Natural killer cell (primary cell): Measurements from ENCODE around the gene TMEM266. TPM values are rescaled to one million over a fixed set of nuclear protein-coding genes. Genes with fewer than 3 reads are reported as not detected.

Source experiments
- ATAC-seq, 3 donors: fragments of 150-1000 bp in 2 of 3; fragments of 200-7000 bp in 1 of 3; cut with Tn5 transposase; 1 replicate in 1 of 3; 2 replicates in 2 of 3; pipeline ENCODE4 v1.10.0; 2021; ENCODE audit warnings: mild to moderate bottlenecking in 2 of 3, moderate library complexity in 2 of 3
- DNase-seq, 2 donors: peaks; one replicate each; pipeline versions ENCODE4 v3.0.0 to v3.0.0-alpha.2; 2013 to 2021; ENCODE audit warnings: mixed read lengths in 1 of 2
- H3K27ac ChIP-seq: one replicate; pipeline ENCODE4 v1.5.1; 2013; ENCODE audit warnings: mild to moderate bottlenecking, low read length
- H3K27me3 ChIP-seq: one replicate; pipeline ENCODE4 v1.6.1; 2013; ENCODE audit warnings: low read length; ENCODE audit not compliant: control insufficient read depth, insufficient read depth
- H3K36me3 ChIP-seq: one replicate; pipeline ENCODE4 v1.6.1; 2013; ENCODE audit warnings: low read length; ENCODE audit not compliant: control insufficient read depth, insufficient read depth
- H3K4me1 ChIP-seq: one replicate; pipeline ENCODE4 v1.6.1; 2013; ENCODE audit warnings: low read length; ENCODE audit not compliant: control insufficient read depth, insufficient read depth
- H3K4me3 ChIP-seq: one replicate; pipeline ENCODE4 v1.5.1; 2013; ENCODE audit warnings: low read length
- H3K9me3 ChIP-seq: one replicate; pipeline ENCODE4 v1.6.1; 2013; ENCODE audit warnings: low read length; ENCODE audit not compliant: control insufficient read depth, insufficient read depth
- H3K27ac Mint-ChIP-seq, 2 donors: one replicate each; pipeline ENCODE4 v1.8.0; 2022; ENCODE audit warnings: mild to moderate bottlenecking in 2 of 2, mixed read lengths in 2 of 2, moderate library complexity in 1 of 2
- H3K27me3 Mint-ChIP-seq, 2 donors: one replicate each; pipeline ENCODE4 v1.8.0; 2022; ENCODE audit warnings: low read depth in 2 of 2, mixed read lengths in 2 of 2
- H3K36me3 Mint-ChIP-seq: one replicate; pipeline ENCODE4 v1.8.0; 2022; ENCODE audit warnings: mixed read lengths
- H3K4me1 Mint-ChIP-seq, 2 donors: one replicate each; pipeline ENCODE4 v1.8.0; 2022; ENCODE audit warnings: mixed read lengths in 2 of 2
- H3K4me3 Mint-ChIP-seq: one replicate; pipeline ENCODE4 v1.8.0; 2022; ENCODE audit warnings: mild to moderate bottlenecking, moderate library complexity, mixed read lengths
- H3K9me3 Mint-ChIP-seq, 2 donors: one replicate each; pipeline ENCODE4 v1.8.0; 2022; ENCODE audit warnings: mixed read lengths in 2 of 2
- WGBS: methylation state at CpG from one replicate; pipeline ENCODE4 v1.1.7; 2013; ENCODE audit warnings: missing lambda C conversion rate; ENCODE audit not compliant: insufficient coverage; 5-methylcytosine and 5-hydroxymethylcytosine counted together
- intact Hi-C: fragments of 100-400 bp; cut with micrococcal nuclease; formaldehyde crosslinking; loops from one replicate; pipeline ENCODE4 v1.14.2; 2022
- total RNA-seq, 4 donors: library from RNA; stranded (reverse); fragments of 120-200 nt in 1 of 4; gene quantifications; one replicate each; pipeline versions ENCODE4 v1.2.3 to v1.2.4, GENCODE V29; 2013 to 2022
- TF ChIP-seq, protein P1 (sequence below): fragments of 200-600 bp; IDR thresholded peaks from one replicate; pipeline ENCODE4 v1.8.0; 2022; ENCODE audit warnings: antibody characterized with exemption

TMEM266 gene
- total RNA-seq, 3 donors from 2014 or later (not counting 1 experiment from before 2014, with no cell fraction given): not detected

GRCh38 chr15:76161153-76162035 is 101.6 kb downstream of the TMEM266 start:
- 87% methylated on average over 20 of the region's 20 CpGs for WGBS
- ATAC-seq: no peak
- Histone ChIP-seq H3K36me3 (no peaks in the 10 kb centered on the region), H3K27me3 (no peaks in the 10 kb centered on the region), H3K9me3 (no peaks in the 10 kb centered on the region), H3K27ac (no peak overlapping the region), H3K4me1 (no peaks in the 10 kb centered on the region), H3K4me3 (no peak overlapping the region)
- H3K9me3 Mint-ChIP-seq: no peaks in the 10 kb centered on the region
- TF ChIP-seq, protein P1, sequence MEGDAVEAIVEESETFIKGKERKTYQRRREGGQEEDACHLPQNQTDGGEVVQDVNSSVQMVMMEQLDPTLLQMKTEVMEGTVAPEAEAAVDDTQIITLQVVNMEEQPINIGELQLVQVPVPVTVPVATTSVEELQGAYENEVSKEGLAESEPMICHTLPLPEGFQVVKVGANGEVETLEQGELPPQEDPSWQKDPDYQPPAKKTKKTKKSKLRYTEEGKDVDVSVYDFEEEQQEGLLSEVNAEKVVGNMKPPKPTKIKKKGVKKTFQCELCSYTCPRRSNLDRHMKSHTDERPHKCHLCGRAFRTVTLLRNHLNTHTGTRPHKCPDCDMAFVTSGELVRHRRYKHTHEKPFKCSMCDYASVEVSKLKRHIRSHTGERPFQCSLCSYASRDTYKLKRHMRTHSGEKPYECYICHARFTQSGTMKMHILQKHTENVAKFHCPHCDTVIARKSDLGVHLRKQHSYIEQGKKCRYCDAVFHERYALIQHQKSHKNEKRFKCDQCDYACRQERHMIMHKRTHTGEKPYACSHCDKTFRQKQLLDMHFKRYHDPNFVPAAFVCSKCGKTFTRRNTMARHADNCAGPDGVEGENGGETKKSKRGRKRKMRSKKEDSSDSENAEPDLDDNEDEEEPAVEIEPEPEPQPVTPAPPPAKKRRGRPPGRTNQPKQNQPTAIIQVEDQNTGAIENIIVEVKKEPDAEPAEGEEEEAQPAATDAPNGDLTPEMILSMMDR: no peak
- H3K4me3 Mint-ChIP-seq: no peak overlapping the region
- DNase-seq: no peak
- H3K27ac Mint-ChIP-seq: no peak overlapping the region
- H3K36me3 Mint-ChIP-seq: no peaks in the 10 kb centered on the region
- intact Hi-C loops: no loop called here
- no peaks in the 10 kb centered on the region for H3K4me1 Mint-ChIP-seq
- peaks cover 0 to 6% of the 10 kb centered on the region in 2 donors for H3K27me3 Mint-ChIP-seq

DNA sequence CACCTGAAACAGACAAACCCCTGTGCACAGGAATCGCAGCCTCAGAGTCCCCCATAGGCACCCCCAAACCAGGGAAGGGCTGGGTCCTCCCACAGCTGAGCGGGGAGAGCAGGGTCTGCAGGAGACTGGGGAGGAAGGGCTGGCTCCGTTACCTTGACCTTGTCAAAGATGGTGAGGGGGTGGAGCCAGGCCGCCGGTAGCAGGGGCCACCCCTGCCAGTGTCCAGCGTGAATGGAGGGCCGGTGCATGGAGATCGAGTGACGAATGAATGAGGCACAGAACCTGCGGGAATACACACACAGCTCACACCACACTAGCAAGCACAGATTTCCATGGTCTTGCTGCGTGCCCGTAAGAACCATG is 102.2 kb downstream of the TMEM266 start:
- Mint-ChIP-seq H3K9me3 (no peaks in the 10 kb centered on the region), H3K4me1 (no peaks in the 10 kb centered on the region), H3K4me3 (no peak overlapping the region), H3K27me3 (peaks cover 0 to 9% of the 10 kb centered on the region in 2 donors), H3K27ac (no peak overlapping the region), H3K36me3 (no peaks in the 10 kb centered on the region)
- Histone ChIP-seq H3K27ac (no peak overlapping the region), H3K4me1 (no peaks in the 10 kb centered on the region), H3K9me3 (no peaks in the 10 kb centered on the region), H3K36me3 (no peaks in the 10 kb centered on the region), H3K4me3 (no peak overlapping the region), H3K27me3 (no peaks in the 10 kb centered on the region)
- ATAC-seq (no peak), DNase-seq (no peak)
- 91% methylated on average over 12 of the region's 12 CpGs for WGBS
- TF ChIP-seq, protein P1: no peak
- intact Hi-C loops: no loop called here

GRCh38 chr15:76162784-76163456 is 103.1 kb downstream of the TMEM266 start:
- Histone ChIP-seq H3K27me3 (no peaks in the 10 kb centered on the region), H3K36me3 (no peaks in the 10 kb centered on the region), H3K4me1 (no peaks in the 10 kb centered on the region), H3K4me3 (no peak overlapping the region), H3K27ac (no peak overlapping the region), H3K9me3 (no peaks in the 10 kb centered on the region)
- Mint-ChIP-seq H3K9me3 (no peaks in the 10 kb centered on the region), H3K27ac (no peak overlapping the region), H3K4me3 (no peak overlapping the region), H3K4me1 (no peaks in the 10 kb centered on the region), H3K27me3 (peaks cover 0 to 7% of the 10 kb centered on the region in 2 donors), H3K36me3 (no peaks in the 10 kb centered on the region)
- ATAC-seq: no peak
- TF ChIP-seq, protein P1: no peak
- DNase-seq: no peak
- WGBS: 81% methylated on average over 10 of the region's 10 CpGs
- intact Hi-C loops: no loop called here
